ENCODE data around the gene MASTL.

DNA sequence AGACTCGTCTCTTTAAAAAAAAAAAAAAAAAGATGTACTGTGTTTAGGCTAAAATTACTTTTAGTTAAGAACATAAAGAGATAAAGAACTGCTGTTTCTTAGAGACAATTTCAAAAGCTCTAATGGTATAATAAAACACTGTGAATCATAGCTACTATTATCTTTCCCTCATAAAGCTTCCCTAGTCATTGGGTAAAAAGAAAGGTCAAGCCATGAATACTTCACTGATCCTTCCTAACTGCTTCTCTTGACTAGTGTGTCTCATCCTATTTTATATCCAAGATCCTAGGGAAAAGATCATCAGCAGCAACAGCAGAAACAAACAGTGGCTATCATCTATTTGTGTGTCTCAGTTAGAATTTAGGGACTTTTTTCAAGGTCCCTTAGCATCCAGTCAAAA, 11.5 kb upstream of the MASTL start:
- TF ChIP-seq, protein P1, sequence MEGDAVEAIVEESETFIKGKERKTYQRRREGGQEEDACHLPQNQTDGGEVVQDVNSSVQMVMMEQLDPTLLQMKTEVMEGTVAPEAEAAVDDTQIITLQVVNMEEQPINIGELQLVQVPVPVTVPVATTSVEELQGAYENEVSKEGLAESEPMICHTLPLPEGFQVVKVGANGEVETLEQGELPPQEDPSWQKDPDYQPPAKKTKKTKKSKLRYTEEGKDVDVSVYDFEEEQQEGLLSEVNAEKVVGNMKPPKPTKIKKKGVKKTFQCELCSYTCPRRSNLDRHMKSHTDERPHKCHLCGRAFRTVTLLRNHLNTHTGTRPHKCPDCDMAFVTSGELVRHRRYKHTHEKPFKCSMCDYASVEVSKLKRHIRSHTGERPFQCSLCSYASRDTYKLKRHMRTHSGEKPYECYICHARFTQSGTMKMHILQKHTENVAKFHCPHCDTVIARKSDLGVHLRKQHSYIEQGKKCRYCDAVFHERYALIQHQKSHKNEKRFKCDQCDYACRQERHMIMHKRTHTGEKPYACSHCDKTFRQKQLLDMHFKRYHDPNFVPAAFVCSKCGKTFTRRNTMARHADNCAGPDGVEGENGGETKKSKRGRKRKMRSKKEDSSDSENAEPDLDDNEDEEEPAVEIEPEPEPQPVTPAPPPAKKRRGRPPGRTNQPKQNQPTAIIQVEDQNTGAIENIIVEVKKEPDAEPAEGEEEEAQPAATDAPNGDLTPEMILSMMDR (IDR thresholded peaks at IDR 0.05), result no peak
- no peak for TF ChIP-seq POLR2A (IDR thresholded peaks at IDR 0.05)
